ENCODE measurements around the gene UQCRC1. TPM values are rescaled to one million over a fixed set of nuclear protein-coding genes. Genes with fewer than 3 reads are reported as not detected.

Gene UQCRC1
- total RNA-seq, 1 donor from 2014 or later: 240 TPM

- Histone ChIP-seq H4K20me1 (ENCODE audit: low read depth) (peaks cover 56% of the 10 kb centered on the region), H3K4me2 (peak overlapping the region; percentile 75), H3K9me3 (ENCODE audit: low read depth) (no peaks in the 10 kb centered on the region), H3K27me3 (peaks cover 8% of the 10 kb centered on the region), H2AFZ (replicated peaks) (peak overlapping the region; percentile 89), H3K4me1 (peaks cover 11% of the 10 kb centered on the region), H3K4me3 (peak overlapping the region; percentile 51), H3K36me3 (no peaks in the 10 kb centered on the region), H3K27ac (no peak overlapping the region), H3K9ac (no peak overlapping the region), H3K79me2 (ENCODE audit: low read depth) (peaks cover 13% of the 10 kb centered on the region), H3F3A (ENCODE audit: low read depth) (peaks cover 33% of the 10 kb centered on the region)
- Mint-ChIP-seq H3K27me3 (ENCODE audit: insufficient read depth, low read depth) (peaks cover 14% of the 10 kb centered on the region), H3K9me3 (peaks cover 3% of the 10 kb centered on the region), H3K36me3 (peaks cover 42% of the 10 kb centered on the region), H3K4me1 (peaks cover 13% of the 10 kb centered on the region), H3K27ac (no peak overlapping the region), H3K4me3 (peak overlapping the region; percentile 43)
- TF ChIP-seq EZH2 (IDR thresholded peaks at IDR 0.05): no peak
- no peak for TF ChIP-seq EZH2phosphoT487 (IDR thresholded peaks at IDR 0.05)
- peak; percentile 76 for TF ChIP-seq CTCF (IDR thresholded peaks at IDR 0.05)
- DNase-seq (ENCODE audit: low spot score): peak; percentile 95
Measured at GRCh38 chr3:48656061-48656840, 46.8 kb upstream of the UQCRC1 start.

GRCh38 chr3:48655606-48656005, 46.2 kb upstream of the UQCRC1 start:
- peaks cover 10% of the 10 kb centered on the region for H3K4me1 ChIP-seq
- H3K9ac ChIP-seq: no peak overlapping the region
- DNase-seq (ENCODE audit: low spot score): no peak
- no peaks in the 10 kb centered on the region for H3K36me3 ChIP-seq
- Mint-ChIP-seq H3K9me3 (peaks cover 3% of the 10 kb centered on the region), H3K27me3 (ENCODE audit: insufficient read depth, low read depth) (peaks cover 14% of the 10 kb centered on the region), H3K36me3 (peaks cover 46% of the 10 kb centered on the region), H3K27ac (no peak overlapping the region), H3K4me3 (peak overlapping the region; percentile 67), H3K4me1 (peaks cover 16% of the 10 kb centered on the region)
- TF ChIP-seq CTCF (IDR thresholded peaks at IDR 0.05) (no peak), EZH2 (IDR thresholded peaks at IDR 0.05) (no peak), EZH2phosphoT487 (IDR thresholded peaks at IDR 0.05) (no peak)
- H3K4me3 ChIP-seq: peak overlapping the region; percentile 51
- peaks cover 8% of the 10 kb centered on the region for H3K27me3 ChIP-seq
- H3K79me2 ChIP-seq (ENCODE audit: low read depth): peaks cover 9% of the 10 kb centered on the region
- peaks cover 26% of the 10 kb centered on the region for H3F3A ChIP-seq (ENCODE audit: low read depth)
- H3K4me2 ChIP-seq: peak overlapping the region; percentile 75
- H3K9me3 ChIP-seq (ENCODE audit: low read depth): no peaks in the 10 kb centered on the region
- peaks cover 50% of the 10 kb centered on the region for H4K20me1 ChIP-seq (ENCODE audit: low read depth)
- no peak overlapping the region for H3K27ac ChIP-seq
- H2AFZ ChIP-seq (replicated peaks): no peak overlapping the region

GRCh38 chr3:48655063-48655462, 45.6 kb upstream of the UQCRC1 start:
- Histone ChIP-seq H3K4me3 (peak overlapping the region; percentile 51), H4K20me1 (ENCODE audit: low read depth) (peaks cover 44% of the 10 kb centered on the region), H3K27me3 (peaks cover 8% of the 10 kb centered on the region), H2AFZ (replicated peaks) (no peak overlapping the region), H3K4me1 (peaks cover 10% of the 10 kb centered on the region), H3K4me2 (peak overlapping the region; percentile 75), H3K79me2 (ENCODE audit: low read depth) (peaks cover 6% of the 10 kb centered on the region), H3K9me3 (ENCODE audit: low read depth) (no peaks in the 10 kb centered on the region), H3F3A (ENCODE audit: low read depth) (peaks cover 24% of the 10 kb centered on the region), H3K27ac (no peak overlapping the region), H3K36me3 (no peaks in the 10 kb centered on the region), H3K9ac (no peak overlapping the region)
- H3K4me1 Mint-ChIP-seq: peaks cover 16% of the 10 kb centered on the region
- H3K9me3 Mint-ChIP-seq: peaks cover 3% of the 10 kb centered on the region
- H3K27me3 Mint-ChIP-seq (ENCODE audit: insufficient read depth, low read depth): peaks cover 14% of the 10 kb centered on the region
- TF ChIP-seq EZH2phosphoT487 (IDR thresholded peaks at IDR 0.05): no peak
- no peak for TF ChIP-seq EZH2 (IDR thresholded peaks at IDR 0.05)
- no peak for TF ChIP-seq CTCF (IDR thresholded peaks at IDR 0.05)
- H3K36me3 Mint-ChIP-seq: peaks cover 44% of the 10 kb centered on the region
- no peak for DNase-seq (ENCODE audit: low spot score)
- peak overlapping the region; percentile 67 for H3K4me3 Mint-ChIP-seq
- H3K27ac Mint-ChIP-seq: no peak overlapping the region
